ENCODE data around the gene TBC1D22A. TPM values are rescaled to one million over a fixed set of nuclear protein-coding genes. Genes with fewer than 3 reads are reported as not detected.

TBC1D22A gene
- polyA plus RNA-seq, 1 donor from 2014 or later = 9.3 TPM

GRCh38 chr22:47151490-47151889 lies 389.0 kb downstream of the TBC1D22A start:
- H3F3A ChIP-seq (ENCODE audit: insufficient read depth, low read length, poor library complexity, severe bottlenecking) = no peaks in the 10 kb centered on the region
- TF ChIP-seq EZH2 (IDR thresholded peaks at IDR 0.05; ENCODE audit: borderline replicate concordance, insufficient read depth, low read length, poor library complexity, severe bottlenecking) (no peak), SMC3 (conservative IDR thresholded peaks at IDR 0.05; ENCODE audit: poor library complexity) (no peak), CTCF (IDR thresholded peaks at IDR 0.05; ENCODE audit: poor library complexity, severe bottlenecking) (no peak), MXI1 (conservative IDR thresholded peaks at IDR 0.05; ENCODE audit: poor library complexity, severe bottlenecking) (no peak), EP300 (conservative IDR thresholded peaks at IDR 0.05; ENCODE audit: poor library complexity, severe bottlenecking) (no peak), TAF1 (IDR thresholded peaks at IDR 0.05; ENCODE audit: low read depth) (no peak), REST (IDR thresholded peaks at IDR 0.05; ENCODE audit: borderline replicate concordance) (no peak), RAD21 (conservative IDR thresholded peaks at IDR 0.05) (no peak), POLR2AphosphoS5 (IDR thresholded peaks at IDR 0.05) (no peak)

GRCh38 chr22:47152236-47152635 lies 389.8 kb downstream of the TBC1D22A start:
- H3K4me3 ChIP-seq (ENCODE audit: low read length) = no peak overlapping the region
- H3F3A ChIP-seq (ENCODE audit: insufficient read depth, low read length, poor library complexity, severe bottlenecking) = no peaks in the 10 kb centered on the region
- H3K79me2 ChIP-seq (replicated peaks; ENCODE audit: insufficient read depth, low read length) = no peaks in the 10 kb centered on the region
- no peaks in the 10 kb centered on the region for H3K27me3 ChIP-seq (ENCODE audit: insufficient read depth, low read depth, low read length)
- no peak overlapping the region for H3K27ac ChIP-seq (ENCODE audit: low read length)
- no peaks in the 10 kb centered on the region for H3K9me3 ChIP-seq (ENCODE audit: low read length)
- TF ChIP-seq EP300 (conservative IDR thresholded peaks at IDR 0.05; ENCODE audit: poor library complexity, severe bottlenecking) = no peak
- H3K36me3 ChIP-seq (ENCODE audit: insufficient read depth, low read length) = no peaks in the 10 kb centered on the region
- H3K4me2 ChIP-seq (ENCODE audit: low read length) = no peak overlapping the region
- no peak overlapping the region for H3K9ac ChIP-seq (ENCODE audit: low read length)
- no peaks in the 10 kb centered on the region for H3K9me2 ChIP-seq (ENCODE audit: insufficient read depth, low read length)
- H4K20me1 ChIP-seq (ENCODE audit: insufficient read depth) = no peaks in the 10 kb centered on the region
- no peak overlapping the region for H2AFZ ChIP-seq (ENCODE audit: low read depth, low read length)

More at GRCh38 chr22:47151490-47151889, 389.0 kb downstream of the TBC1D22A start:
- Histone ChIP-seq H3K27ac (ENCODE audit: low read length) (no peak overlapping the region), H3K4me2 (ENCODE audit: low read length) (no peak overlapping the region), H3K27me3 (ENCODE audit: insufficient read depth, low read depth, low read length) (no peaks in the 10 kb centered on the region), H4K20me1 (ENCODE audit: insufficient read depth) (no peaks in the 10 kb centered on the region), H3K79me2 (replicated peaks; ENCODE audit: insufficient read depth, low read length) (no peaks in the 10 kb centered on the region), H3K36me3 (ENCODE audit: insufficient read depth, low read length) (no peaks in the 10 kb centered on the region), H3K9me3 (ENCODE audit: low read length) (no peaks in the 10 kb centered on the region), H3K4me3 (ENCODE audit: low read length) (no peak overlapping the region), H3K9ac (ENCODE audit: low read length) (no peak overlapping the region), H3K9me2 (ENCODE audit: insufficient read depth, low read length) (no peaks in the 10 kb centered on the region), H2AFZ (ENCODE audit: low read depth, low read length) (no peak overlapping the region)

GRCh38 chr22:47152938-47153337 lies 390.5 kb downstream of the TBC1D22A start:
- no peaks in the 10 kb centered on the region for H4K20me1 ChIP-seq (ENCODE audit: insufficient read depth)

More at GRCh38 chr22:47152938-47153337, 390.5 kb downstream of the TBC1D22A start:
- TF ChIP-seq TAF1 (IDR thresholded peaks at IDR 0.05; ENCODE audit: low read depth) (no peak), SMC3 (conservative IDR thresholded peaks at IDR 0.05; ENCODE audit: poor library complexity) (no peak), POLR2AphosphoS5 (IDR thresholded peaks at IDR 0.05) (no peak), RAD21 (conservative IDR thresholded peaks at IDR 0.05) (no peak), EP300 (conservative IDR thresholded peaks at IDR 0.05; ENCODE audit: poor library complexity, severe bottlenecking) (no peak), EZH2 (IDR thresholded peaks at IDR 0.05; ENCODE audit: borderline replicate concordance, insufficient read depth, low read length, poor library complexity, severe bottlenecking) (no peak), MXI1 (conservative IDR thresholded peaks at IDR 0.05; ENCODE audit: poor library complexity, severe bottlenecking) (no peak), CTCF (IDR thresholded peaks at IDR 0.05; ENCODE audit: poor library complexity, severe bottlenecking) (no peak), REST (IDR thresholded peaks at IDR 0.05; ENCODE audit: borderline replicate concordance) (no peak)
- no peak overlapping the region for H3K27ac ChIP-seq (ENCODE audit: low read length)
- H3K27me3 ChIP-seq (ENCODE audit: insufficient read depth, low read depth, low read length) = no peaks in the 10 kb centered on the region
- H3K9me3 ChIP-seq (ENCODE audit: low read length) = no peaks in the 10 kb centered on the region
- H3K79me2 ChIP-seq (replicated peaks; ENCODE audit: insufficient read depth, low read length) = no peaks in the 10 kb centered on the region
- no peak overlapping the region for H3K4me3 ChIP-seq (ENCODE audit: low read length)
- H2AFZ ChIP-seq (ENCODE audit: low read depth, low read length) = no peak overlapping the region
- H3F3A ChIP-seq (ENCODE audit: insufficient read depth, low read length, poor library complexity, severe bottlenecking) = no peaks in the 10 kb centered on the region
- H3K9me2 ChIP-seq (ENCODE audit: insufficient read depth, low read length) = no peaks in the 10 kb centered on the region
- H3K36me3 ChIP-seq (ENCODE audit: insufficient read depth, low read length) = no peaks in the 10 kb centered on the region
- H3K4me2 ChIP-seq (ENCODE audit: low read length) = no peak overlapping the region
- no peak overlapping the region for H3K9ac ChIP-seq (ENCODE audit: low read length)
